Measurements from ENCODE around the gene TMSB4X. TPM values are rescaled to one million over a fixed set of nuclear protein-coding genes. Genes with fewer than 3 reads are reported as not detected.
"Not testable (repeated sequence)": the region's sequence is repeated elsewhere in the genome, so short reads cannot be mapped to it uniquely, and the experiment has no call there.

TMSB4X gene
- total RNA-seq, 1 donor from 2014 or later: 3,119 TPM

- Histone ChIP-seq H3K27ac (peak overlapping the region; percentile 92), H3K27me3 (no peaks in the 10 kb centered on the region), H3K9me3 (no peaks in the 10 kb centered on the region), H3K36me3 (peaks cover 0 to 4% of the 10 kb centered on the region in 2 donors), H3K4me1 (no peaks in the 10 kb centered on the region), H3K4me3 (no peak overlapping the region)
- DNase-seq (ENCODE audit: extremely low spot score in 2 of 2): no peak
- TF ChIP-seq POLR2AphosphoS5 (IDR thresholded peaks at IDR 0.05; ENCODE audit: insufficient read depth in 1 of 2, low read depth in 1 of 2) (no peak), POLR2A (IDR thresholded peaks at IDR 0.05) (no peak), CTCF (IDR thresholded peaks at IDR 0.05) (no peak)
- intact Hi-C loops (cut with DNase I): loop anchor here (10.0 kb wide), 1 partner anchor 116 kb away; no protein-coding TSS in a partner anchor
Measured at GRCh38 chrX:12979026-12979607, 4.2 kb downstream of the TMSB4X start.

GRCh38 chrX:12979616-12980015, 4.7 kb downstream of the TMSB4X start:
- intact Hi-C loops (cut with DNase I): loop anchor here (10.0 kb wide), 1 partner anchor 115 kb away; no protein-coding TSS in a partner anchor
- Histone ChIP-seq H3K4me1 (peaks cover 4% of the 10 kb centered on the region), H3K27me3 (no peaks in the 10 kb centered on the region), H3K27ac (peak overlapping the region; percentile 92), H3K36me3 (peaks cover 0 to 4% of the 10 kb centered on the region in 2 donors), H3K4me3 (no peak overlapping the region), H3K9me3 (no peaks in the 10 kb centered on the region)
- no peak for TF ChIP-seq POLR2A (IDR thresholded peaks at IDR 0.05)
- TF ChIP-seq CTCF (IDR thresholded peaks at IDR 0.05): no peak
- TF ChIP-seq POLR2AphosphoS5 (IDR thresholded peaks at IDR 0.05; ENCODE audit: insufficient read depth in 1 of 2, low read depth in 1 of 2): no peak
- no peak for DNase-seq (ENCODE audit: extremely low spot score in 2 of 2)

GRCh38 chrX:12980039-12980438, 5.1 kb downstream of the TMSB4X start:
- H3K27me3 ChIP-seq; DNase-seq (ENCODE audit: extremely low spot score in 2 of 2); H3K4me1 ChIP-seq; H3K36me3 ChIP-seq; H3K4me3 ChIP-seq; intact Hi-C loops (cut with DNase I); H3K9me3 ChIP-seq; H3K27ac ChIP-seq: not testable (repeated sequence)

GRCh38 chrX:12981880-12982279, 7.0 kb downstream of the TMSB4X start:
- intact Hi-C loops (cut with DNase I): no loop called here
- Histone ChIP-seq H3K27ac (no peak overlapping the region), H3K27me3 (no peaks in the 10 kb centered on the region), H3K9me3 (no peaks in the 10 kb centered on the region), H3K4me3 (no peak overlapping the region), H3K36me3 (peaks cover 0 to 4% of the 10 kb centered on the region in 2 donors), H3K4me1 (peaks cover 9% of the 10 kb centered on the region)
- no peak for TF ChIP-seq POLR2AphosphoS5 (IDR thresholded peaks at IDR 0.05; ENCODE audit: insufficient read depth in 1 of 2, low read depth in 1 of 2)
- no peak for TF ChIP-seq POLR2A (IDR thresholded peaks at IDR 0.05)
- TF ChIP-seq CTCF (IDR thresholded peaks at IDR 0.05): no peak
- no peak for DNase-seq (ENCODE audit: extremely low spot score in 2 of 2)

GRCh38 chrX:12984603-12985319, 9.9 kb downstream of the TMSB4X start:
- Histone ChIP-seq H3K4me1 (peaks cover 18% of the 10 kb centered on the region), H3K27ac (no peak overlapping the region), H3K36me3 (no peaks in the 10 kb centered on the region), H3K9me3 (no peaks in the 10 kb centered on the region), H3K4me3 (no peak overlapping the region), H3K27me3 (no peaks in the 10 kb centered on the region)
- TF ChIP-seq POLR2A (IDR thresholded peaks at IDR 0.05) (no peak), POLR2AphosphoS5 (IDR thresholded peaks at IDR 0.05; ENCODE audit: insufficient read depth in 1 of 2, low read depth in 1 of 2) (no peak), CTCF (IDR thresholded peaks at IDR 0.05) (no peak)
- no peak for DNase-seq (ENCODE audit: extremely low spot score in 2 of 2)
- intact Hi-C loops (cut with DNase I): loop anchor here (5.0 kb wide), 1 partner anchor 1512 kb away; no protein-coding TSS in a partner anchor
